Measurements from ENCODE around the gene COMT.
"Not testable (repeated sequence)": the region's sequence is repeated elsewhere in the genome, so short reads cannot be mapped to it uniquely, and the experiment has no call there.

Gene COMT

GRCh38 chr22:19929586-19930550 is 11.7 kb upstream of the COMT start:
- no peak for FAIRE-seq

DNA sequence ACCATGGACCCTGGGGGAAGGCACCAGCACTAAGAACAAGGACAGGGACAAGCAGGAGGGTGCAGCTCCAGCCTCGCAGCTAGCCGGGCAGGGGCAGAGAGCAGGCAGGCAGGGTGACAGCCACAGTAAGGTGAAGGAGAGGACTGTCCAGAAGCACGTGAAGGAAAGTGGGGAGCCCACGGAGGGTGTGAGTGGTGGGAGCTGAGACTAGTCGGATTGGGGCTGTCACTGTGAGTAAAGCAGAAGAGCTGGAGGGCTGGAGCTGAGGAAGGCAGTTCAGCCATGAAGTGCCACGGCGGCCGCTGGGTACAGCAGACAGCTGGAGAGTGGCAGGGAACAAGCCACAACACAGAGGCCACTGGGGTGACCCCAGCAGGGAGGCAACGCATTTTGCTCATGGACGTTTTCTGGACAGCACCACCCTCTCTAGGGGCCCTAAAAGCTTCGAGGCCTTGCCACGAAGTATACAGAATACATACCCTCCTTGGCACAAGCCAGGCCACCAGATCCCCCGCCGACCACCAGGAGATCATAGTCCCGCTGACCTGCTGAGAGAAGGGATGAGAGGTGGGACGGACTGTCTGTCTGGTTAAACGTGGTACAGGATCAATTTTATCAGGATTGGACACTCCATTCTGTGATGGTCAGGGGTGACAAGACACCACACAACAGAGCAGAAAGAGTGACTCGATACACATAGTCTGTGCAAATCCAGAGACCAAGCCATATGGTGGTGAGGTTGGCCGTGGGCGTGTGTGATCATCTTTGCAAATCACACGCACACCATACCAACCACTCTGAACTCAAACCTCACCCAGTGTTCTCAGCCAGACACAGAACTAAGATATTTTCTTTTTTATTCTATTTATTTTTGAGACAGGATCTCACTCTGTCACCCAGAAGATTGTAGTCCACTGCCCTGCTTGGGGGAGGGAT is 10.8 kb upstream of the COMT start:
- no peak for FAIRE-seq

- FAIRE-seq = no peak
Observed at GRCh38 chr22:19931514-19931913, 10.1 kb upstream of the COMT start.

- no peak for FAIRE-seq
Observed at GRCh38 chr22:19932367-19933206, 9.0 kb upstream of the COMT start.

DNA sequence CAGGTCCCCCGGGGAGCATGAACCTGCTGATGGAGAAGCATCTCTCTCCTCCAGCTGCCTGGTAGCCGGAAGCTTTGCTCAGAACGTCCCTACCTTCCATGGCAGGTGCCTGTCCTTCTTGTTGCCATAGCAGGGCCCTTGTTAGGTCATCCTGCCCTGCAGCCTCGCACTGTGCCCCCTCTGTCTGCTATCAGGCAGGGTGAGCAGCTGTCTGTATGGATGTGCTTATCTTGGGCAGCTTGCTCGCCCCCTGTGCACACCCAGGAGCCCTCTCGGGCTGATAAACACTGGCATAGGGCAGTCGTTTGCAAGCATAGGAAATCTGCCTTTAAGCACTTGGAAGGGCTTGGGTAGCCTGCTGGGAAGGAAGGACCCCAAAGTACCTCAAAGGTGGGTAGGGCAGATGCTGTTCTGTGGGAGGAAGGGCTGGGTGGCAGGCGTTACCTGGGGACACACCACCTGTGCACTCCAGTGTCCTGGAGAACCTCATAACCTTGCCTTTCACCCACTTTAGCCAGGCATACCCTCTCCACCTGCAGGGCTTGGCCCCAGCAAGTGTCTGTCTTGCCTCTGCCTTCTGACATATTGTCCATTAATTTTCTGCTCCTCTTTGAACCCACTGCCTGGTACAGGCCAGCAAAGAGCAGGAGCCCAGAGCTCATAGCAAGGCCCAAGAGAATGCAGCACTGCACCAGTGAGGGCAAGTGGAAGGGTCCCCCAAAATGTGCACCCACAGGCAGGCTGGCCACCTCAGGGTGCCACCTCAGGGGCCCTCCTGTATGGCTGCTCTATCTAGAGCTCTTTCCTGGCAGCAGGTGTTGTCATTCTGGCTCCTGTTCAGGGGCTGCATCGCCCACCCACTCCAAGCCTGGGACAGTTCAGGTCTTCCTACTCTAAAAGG is 8.0 kb upstream of the COMT start:
- FAIRE-seq = no peak

GRCh38 chr22:19935123-19935718 is 6.4 kb upstream of the COMT start:
- not testable (repeated sequence) for FAIRE-seq

DNA sequence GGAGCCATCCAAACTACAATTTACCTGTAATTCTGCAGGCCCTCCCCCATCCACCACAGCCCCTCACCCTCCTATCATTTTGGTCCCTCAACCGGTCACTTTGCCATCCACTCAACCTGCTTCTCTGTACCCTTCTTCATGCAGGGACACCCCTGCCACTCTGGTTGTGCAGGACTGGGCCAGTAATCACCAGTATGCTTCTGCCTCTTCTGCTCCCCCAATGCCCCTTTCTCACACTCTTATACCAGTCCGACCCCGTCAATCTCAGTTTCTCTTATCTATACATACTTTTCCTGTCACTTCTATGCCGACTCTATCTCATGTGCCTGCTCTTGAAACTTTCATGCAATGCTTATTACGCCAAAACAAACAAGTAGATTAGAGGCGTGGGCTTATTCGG is 5.1 kb upstream of the COMT start:
- FAIRE-seq = no peak

- no peak for FAIRE-seq
Observed at GRCh38 chr22:19937616-19938473, 3.7 kb upstream of the COMT start.

DNA sequence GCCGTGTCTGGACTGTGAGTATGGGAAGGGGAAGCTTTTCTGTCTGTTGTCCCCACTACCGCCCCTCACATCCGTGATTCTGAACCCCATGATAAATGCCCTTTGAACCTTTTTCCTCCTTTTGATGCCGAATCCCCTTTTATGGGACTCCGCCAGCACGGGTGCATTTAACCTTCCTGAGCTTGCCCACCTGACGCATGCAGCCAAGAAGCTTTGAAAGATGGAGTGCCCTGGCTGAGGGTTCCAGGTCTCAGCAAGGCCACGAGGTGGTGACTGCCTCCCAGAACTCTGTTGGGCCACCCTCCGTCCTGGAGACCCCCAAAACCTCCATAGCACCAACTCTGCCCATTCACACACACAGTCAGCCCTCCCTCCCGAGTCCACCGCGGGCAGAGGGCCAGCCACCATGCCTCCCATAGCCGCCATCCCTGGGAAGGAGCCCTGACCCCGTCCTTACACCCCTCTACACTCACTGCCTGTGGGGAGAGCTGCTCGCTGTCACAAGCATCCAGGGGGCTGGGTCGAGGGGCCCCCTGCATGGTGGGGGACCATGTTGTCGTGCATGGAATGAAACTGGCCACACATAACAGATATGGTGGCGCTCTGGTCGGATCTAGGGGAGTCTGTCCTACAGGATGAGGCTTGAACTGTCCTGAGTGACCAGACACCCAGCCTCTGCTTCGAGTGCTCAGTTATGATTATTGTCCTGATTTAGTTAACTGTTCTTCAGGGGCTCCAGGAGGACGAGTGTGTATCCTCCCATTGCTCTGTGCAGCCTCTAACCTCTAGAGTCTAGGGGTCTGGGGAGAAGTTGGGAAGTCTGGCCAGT is 822 bp upstream of the COMT start:
- no peak for FAIRE-seq

DNA sequence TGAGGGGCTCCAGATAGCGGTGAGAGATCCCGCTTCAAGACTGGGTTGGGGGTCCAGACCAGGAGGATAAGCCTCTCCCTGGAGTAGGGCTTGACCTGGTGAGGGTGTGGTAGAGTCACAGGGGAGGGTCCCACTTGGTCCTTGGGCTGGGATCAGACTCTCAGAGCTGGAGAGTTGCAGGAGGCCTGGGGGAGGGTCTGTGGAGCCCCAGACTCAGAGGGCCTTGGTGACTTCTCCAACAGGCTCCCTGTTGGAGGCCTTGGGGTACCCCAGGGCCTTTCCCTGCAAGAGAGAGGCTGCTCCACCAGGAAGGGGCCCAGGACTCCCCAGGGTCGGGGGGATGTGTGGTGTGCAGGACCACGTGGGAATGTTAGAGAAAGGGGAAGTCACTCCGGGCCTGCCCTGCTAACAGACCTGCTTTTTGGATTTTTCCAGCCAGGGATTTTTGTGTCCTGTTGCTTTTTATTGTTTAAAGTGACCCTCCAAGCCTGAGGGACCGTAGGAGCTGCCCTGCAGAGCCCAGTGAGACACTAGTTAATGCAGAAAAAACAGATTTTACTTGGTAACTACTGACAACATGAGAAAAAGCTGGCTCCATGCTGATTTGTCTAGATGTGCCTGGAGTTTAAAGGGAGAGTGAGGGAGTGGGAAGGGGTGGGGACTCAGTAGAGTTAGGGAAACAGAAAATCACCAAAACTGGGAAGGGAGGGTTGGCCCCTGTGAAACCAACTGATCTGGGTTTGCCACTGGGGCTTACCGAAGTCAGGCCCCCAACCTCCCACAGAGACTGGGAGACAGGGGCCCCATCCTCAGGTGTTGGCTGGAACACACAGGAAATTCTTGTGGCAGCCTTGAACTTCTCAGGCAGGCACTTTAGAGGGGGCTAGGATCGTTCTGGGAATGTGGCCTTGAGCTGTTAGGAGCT is 847 bp downstream of the COMT start:
- peak; percentile 83 for FAIRE-seq

DNA sequence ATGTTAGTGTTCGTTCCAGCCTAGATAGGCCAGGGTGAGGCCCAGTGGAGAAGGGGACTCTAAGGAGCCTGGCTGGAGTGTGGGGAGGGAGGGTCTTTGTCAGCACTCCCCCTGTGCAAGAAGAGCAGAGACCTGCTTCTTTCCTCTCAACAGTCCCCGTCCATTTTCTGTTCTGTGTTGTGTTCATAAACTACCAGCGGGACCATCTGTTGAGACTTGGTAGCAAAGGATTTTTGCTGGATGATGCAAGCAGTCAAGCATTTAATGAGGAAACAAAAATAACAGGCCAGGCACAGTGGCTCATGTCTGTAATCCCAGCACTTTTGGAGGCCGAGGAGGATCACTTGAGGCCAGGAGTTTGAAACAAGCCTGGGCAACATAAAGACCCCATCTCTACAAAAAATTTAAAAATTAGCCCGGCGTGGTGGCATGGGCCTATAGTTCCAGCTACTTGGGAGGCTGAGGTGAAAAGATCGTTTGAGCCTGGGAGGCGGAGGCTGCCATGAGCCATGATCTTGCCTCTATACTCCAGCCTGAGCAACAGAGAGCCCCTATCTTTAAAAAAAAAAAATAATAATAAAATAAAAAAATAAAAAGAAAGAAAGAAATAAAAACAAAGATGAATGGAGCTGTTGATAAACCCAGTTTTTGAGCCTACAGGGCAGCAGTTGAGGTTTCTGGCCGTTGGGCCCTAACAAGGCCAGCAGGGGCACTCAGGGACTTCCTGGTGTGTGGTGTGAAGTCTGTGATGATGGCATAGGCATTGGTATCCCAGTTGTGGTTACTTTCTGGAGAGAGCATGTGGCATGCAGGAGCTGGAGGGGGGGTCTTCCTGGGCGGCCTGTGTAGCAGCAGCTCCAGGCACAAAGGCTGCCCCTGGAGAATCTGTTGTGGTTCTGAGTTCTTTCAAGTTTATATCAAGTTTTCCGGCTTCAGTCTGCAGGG is 1.8 kb downstream of the COMT start:
- peak; percentile 60 for FAIRE-seq

DNA sequence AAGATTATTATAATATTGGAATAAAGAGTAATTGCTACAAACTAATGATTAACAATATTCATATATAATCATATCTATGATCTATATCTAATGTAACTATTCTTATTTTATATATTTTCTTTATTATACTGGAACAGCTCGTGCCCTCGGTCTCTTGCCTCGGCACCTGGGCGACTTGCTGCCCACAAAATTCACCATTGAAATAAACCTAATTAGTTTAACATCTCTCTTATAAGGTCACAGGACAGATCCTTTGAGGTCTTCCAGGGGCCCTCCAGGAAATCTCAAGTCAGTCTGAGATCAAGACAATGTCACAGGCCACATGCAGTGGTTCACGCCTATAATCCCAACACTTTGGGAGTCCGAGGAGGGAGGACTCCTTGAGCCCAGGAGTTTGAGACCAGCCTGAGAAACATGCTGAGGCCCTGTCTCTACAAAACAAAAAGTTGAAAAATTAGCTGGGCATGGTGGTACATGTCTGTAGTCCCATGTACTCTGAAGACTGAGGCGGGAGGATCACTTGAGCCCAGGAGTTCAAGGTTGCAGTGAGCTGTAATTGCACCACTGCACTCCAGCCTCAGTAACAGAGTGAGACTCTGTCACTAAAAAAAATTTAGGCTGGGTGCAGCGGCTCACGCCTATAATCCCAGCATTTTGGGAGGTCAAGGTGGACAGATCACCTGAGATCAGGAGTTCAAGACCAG is 6.6 kb downstream of the COMT start:
- no peak for FAIRE-seq

GRCh38 chr22:19951346-19951745 is 9.8 kb downstream of the COMT start:
- FAIRE-seq = no peak

DNA sequence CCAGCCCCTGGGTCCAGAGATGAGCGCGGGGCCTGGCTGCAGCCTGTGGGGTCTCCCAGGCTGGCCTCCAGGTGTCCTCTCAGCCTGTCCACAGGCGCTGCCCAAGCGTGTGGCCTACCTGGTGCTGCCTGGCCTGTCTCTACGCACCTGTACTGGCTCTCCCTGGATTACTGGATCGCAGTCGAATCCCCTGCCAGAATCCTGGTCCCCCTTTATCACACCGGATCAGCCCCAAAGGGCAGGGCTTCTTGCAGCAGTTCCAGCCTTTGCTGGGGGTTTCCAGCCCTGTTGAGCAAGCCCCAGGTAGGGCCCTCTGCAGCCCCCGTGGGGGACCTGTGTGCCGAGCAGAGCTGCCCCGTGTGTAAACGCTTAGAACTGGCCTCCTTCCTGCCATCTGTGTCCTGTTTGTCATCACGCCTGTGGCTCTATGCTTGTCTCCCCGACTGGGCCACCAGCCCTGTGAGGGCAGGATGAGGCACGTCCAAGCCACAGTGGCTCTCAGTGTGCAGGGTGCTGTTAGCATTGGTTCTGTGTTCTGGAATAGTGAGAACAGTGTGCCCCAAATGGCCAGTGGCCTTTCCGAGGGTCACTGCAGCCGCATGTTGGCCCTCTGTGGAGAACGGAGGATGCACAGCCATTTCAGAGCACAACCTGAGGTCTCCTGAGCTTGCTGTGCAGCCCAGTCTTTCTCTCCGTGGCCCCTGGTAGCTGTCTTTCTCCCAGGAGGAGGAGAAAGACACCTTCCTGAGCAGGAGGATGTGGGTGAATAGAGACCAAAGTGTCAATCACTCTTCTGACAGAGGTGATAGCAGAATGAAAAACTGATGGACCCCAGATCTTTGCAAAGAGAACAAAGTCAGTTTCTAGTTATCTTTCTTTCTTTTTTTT is 13.9 kb downstream of the COMT start:
- FAIRE-seq = no peak

GRCh38 chr22:19957445-19957844 is 15.9 kb downstream of the COMT start:
- no peak for FAIRE-seq
